Choroid plexus epithelial cell (primary cell): ENCODE measurements around the gene TMEM258.

Experiments used
- DNase-seq: peaks from one replicate; pipeline ENCODE4 v3.0.0-alpha.2; 2010; ENCODE audit warnings: low read depth
- H3K4me3 ChIP-seq: 2 replicates; pipeline ENCODE4 v1.5.1; 2011; ENCODE audit warnings: low read depth, mild to moderate bottlenecking, control low read depth, low read length, moderate library complexity
- TF ChIP-seq, protein P1 (sequence below): conservative IDR thresholded peaks from 2 replicates; pipeline ENCODE4 v1.5.1; 2011; ENCODE audit warnings: low read depth, mild to moderate bottlenecking, control low read depth, inconsistent platforms, low read length, moderate library complexity

The TMEM258 gene

DNA sequence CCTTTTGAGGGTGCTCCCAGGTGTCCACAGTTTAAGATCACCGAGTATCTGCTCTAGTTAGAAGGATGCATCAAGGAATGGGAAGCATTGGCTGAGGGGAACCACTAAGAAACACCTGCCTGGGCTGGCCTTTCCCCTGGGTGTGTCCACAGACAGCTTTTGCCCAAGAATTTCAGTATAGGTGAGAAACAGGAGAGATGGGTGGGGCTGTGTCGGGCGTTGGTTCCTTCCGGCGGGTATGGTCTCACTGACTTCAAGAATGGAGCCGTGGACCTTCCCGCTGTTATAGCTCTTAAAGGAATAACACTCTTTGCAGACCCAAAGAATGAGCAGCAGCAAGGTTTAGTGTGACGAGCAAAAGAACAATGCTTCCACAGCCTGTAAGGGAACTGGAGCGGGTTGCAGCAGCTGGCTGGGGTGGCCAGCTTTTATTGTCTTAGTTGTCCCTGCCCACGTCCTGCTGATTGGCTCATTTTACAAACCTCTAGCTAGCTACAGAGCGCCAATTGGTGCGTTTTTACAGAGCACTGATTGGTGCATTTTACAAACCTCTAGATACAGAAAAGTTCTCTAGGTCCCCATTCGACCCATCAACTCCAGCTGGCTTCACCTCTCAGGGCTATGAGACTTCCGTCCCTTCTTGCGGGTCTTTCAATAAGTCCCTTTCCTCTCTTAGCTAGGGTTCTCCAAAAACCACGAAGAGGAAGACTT, 22.0 kb upstream of the TMEM258 start:
- peak overlapping the region; percentile 86 for H3K4me3 ChIP-seq
- TF ChIP-seq, protein P1, sequence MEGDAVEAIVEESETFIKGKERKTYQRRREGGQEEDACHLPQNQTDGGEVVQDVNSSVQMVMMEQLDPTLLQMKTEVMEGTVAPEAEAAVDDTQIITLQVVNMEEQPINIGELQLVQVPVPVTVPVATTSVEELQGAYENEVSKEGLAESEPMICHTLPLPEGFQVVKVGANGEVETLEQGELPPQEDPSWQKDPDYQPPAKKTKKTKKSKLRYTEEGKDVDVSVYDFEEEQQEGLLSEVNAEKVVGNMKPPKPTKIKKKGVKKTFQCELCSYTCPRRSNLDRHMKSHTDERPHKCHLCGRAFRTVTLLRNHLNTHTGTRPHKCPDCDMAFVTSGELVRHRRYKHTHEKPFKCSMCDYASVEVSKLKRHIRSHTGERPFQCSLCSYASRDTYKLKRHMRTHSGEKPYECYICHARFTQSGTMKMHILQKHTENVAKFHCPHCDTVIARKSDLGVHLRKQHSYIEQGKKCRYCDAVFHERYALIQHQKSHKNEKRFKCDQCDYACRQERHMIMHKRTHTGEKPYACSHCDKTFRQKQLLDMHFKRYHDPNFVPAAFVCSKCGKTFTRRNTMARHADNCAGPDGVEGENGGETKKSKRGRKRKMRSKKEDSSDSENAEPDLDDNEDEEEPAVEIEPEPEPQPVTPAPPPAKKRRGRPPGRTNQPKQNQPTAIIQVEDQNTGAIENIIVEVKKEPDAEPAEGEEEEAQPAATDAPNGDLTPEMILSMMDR = no peak
- peak; percentile 67 for DNase-seq

DNA sequence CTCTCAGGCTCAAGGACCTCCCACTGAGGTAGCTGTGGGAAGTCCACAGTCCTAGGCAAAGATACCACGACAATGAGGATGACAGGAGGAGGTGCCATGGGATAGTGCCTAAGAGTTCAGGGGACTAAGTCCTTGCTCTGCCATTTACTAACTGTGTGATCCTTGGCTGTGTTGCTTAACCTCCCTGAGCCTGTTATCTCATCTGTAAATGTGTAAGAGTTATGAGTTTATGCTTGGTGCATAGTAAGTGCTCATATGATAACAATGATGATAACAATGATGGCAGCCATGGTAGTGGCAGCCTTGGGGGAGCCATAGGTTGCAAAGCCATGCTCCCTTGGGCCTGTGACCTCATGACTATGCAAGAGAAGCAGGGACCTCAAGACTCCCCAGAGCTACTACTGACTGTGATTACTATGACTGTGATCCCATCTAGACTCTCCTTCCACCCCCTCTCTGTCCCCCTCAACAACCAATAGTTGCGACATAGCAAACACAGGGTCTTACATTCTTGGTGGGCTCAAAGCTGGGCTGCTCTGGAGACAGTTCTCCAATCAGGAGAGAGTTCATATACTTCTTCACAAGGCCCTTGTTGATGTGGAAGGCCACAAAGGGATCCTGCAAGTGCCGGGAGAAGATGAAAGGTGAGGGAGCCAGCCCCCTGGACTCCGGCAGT, 20.5 kb upstream of the TMEM258 start:
- TF ChIP-seq, protein P1 = no peak
- H3K4me3 ChIP-seq = no peak overlapping the region
- no peak for DNase-seq

DNA sequence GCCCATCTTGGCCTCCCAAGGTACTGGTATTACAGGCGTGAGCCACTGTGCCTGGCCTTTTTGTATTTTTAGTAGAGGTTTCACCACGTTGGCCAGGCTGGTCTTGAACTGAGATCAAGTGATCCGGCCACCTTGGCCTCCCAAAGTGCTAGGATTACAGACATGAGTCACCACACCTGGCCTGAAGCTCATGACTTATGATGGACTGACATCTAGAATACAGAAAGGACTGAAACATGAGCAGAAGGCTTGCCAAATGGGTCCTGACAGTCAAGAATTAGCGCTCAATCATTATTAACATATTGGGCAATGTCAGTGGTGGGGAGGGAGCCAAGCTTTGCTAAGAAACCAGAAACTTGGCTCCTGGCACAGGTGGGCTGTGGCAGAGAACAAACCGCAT, 19.4 kb upstream of the TMEM258 start:
- H3K4me3 ChIP-seq = no peak overlapping the region
- no peak for DNase-seq
- TF ChIP-seq, protein P1 = no peak

- no peak for DNase-seq
- H3K4me3 ChIP-seq = no peak overlapping the region
- TF ChIP-seq, protein P1 = no peak
These were observed 18.3 kb upstream of the TMEM258 start for GRCh38 chr11:61810671-61811175.

GRCh38 chr11:61806785-61807184, 14.4 kb upstream of the TMEM258 start:
- DNase-seq = no peak
- H3K4me3 ChIP-seq = no peak overlapping the region
- TF ChIP-seq, protein P1 = no peak

DNA sequence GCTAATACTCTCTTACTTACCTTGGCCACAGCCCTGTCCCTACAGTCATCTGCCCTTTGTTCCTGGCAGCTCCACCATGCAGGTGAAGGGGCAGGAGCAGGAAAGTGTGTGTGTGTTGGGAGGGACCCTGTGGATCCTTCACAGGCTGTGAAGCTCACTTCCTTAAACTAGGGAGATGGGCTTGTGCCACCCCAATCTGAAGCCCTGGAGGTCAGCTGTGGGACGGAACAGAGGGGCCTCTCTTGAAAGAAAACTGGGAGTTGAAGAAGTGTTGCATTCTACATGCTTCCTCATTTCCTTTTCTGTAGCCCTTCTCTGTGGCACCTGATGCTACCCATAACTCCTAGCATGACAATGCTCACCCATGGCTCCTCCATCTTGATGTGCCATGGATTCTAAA, 12.7 kb upstream of the TMEM258 start:
- no peak for DNase-seq
- no peak overlapping the region for H3K4me3 ChIP-seq
- TF ChIP-seq, protein P1 = no peak
